Right ventricle myocardium inferior (tissue), 1 donor: ENCODE results near the gene OR4M1. TPM values are rescaled to one million over a fixed set of nuclear protein-coding genes. Genes with fewer than 3 reads are reported as not detected.
"Not testable (repeated sequence)": the region's sequence is repeated elsewhere in the genome, so short reads cannot be mapped to it uniquely, and the experiment has no call there.

Source experiments
- ATAC-seq: fragments of 200-7000 bp; cut with Tn5 transposase; one replicate; pipeline ENCODE4 v1.9.1; 2020; ENCODE audit warnings: mild to moderate bottlenecking, moderate library complexity
- DNase-seq: peaks from one replicate; pipeline ENCODE4 v3.0.0; 2021; ENCODE audit errors: missing footprints
- intact Hi-C: fragments of 100-400 bp; cut with DNase I; formaldehyde crosslinking; loops from one replicate; pipeline ENCODE4 v1.11.0; 2022
- total RNA-seq: library from RNA; stranded (reverse); fragmentation: NEBNext Ultra II Directional; extraction: Animal tissue kit (Norgen Biotek cat#: 25700); gene quantifications from one replicate; pipeline ENCODE4 v1.2.1, GENCODE V29; 2021
- donor health status: DM: no; HTN: yes; CAD: no; lungs with severe emphysema.

Gene OR4M1
- total RNA-seq, 1 donor from 2014 or later = not detected

DNA sequence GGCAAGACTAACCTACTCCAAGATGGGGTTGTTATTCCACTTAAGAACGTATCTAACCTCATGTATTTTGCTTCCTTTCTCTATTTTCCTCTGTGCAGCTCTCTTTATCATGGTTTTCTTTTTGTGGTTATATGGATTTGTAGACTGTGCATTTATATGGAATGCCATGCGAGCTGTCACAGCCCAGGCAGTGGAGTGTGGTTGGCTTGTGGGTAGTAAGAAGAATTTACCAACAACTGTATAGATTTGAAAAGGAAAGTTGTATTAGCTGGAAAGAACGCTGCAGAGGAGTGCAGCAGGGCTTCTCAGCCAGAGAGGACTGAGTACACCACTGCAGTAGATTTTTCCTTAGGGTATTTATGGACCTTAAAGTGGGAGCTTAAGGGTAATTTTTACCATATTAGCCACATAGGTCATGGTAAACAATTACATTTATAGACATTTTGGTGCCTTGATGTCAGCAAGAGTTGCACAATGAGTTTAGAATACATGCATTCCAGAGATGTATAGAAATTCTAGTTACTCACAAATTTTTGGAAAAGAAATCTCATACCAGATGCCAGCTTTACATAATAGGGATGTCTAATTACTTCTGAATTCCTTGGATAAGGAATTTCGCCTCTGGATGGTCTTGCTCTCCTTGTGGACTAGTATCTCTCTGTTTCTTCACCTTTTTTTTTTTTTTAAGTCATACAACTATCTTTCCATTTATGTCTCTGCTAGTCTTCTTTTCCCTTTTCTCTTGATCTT, 40.0 kb downstream of the OR4M1 start:
- DNase-seq, intact Hi-C loops, ATAC-seq: not testable (repeated sequence)

DNA sequence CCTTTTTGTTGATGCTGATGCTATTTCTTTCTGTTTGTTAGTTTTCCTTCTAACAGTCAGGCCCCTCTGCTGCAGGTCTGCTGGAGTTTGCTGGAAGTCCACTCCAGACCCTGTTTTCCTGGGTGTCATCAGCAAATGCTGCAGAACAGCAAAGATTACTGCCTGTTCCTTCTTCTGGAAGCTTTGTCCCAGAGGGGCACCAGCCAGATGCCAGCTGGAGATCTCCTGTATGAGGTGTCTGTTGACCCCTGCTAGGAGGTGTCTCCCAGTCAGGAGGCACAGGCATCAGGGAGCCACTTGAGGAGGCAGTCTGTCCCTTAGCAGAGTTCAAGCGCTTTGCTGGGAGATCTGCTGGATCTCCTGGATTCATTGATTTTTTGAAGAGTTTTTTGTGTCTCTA, 46.6 kb downstream of the OR4M1 start:
- ATAC-seq, intact Hi-C loops, DNase-seq: not testable (repeated sequence)

DNA sequence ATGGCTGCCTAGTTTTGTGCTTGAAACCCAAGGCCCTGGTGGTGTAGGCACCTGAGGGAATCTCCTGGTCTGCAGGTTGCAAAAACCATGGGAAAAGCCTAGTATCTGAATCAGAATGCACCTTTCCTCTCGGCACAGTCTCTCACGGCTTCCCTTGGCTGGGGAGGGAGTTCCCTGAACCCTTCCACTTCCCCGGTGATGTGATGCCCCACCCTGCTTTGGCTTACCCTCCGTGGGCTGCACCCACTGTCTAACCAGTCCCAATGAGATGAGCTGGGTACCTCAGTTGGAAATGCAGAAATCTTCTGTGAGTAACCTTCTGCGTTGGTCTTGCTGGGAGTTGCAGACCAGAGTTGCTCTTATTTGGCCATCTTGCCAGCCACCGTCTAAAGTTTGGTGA, 47.7 kb downstream of the OR4M1 start:
- DNase-seq, intact Hi-C loops, ATAC-seq: not testable (repeated sequence)

DNA sequence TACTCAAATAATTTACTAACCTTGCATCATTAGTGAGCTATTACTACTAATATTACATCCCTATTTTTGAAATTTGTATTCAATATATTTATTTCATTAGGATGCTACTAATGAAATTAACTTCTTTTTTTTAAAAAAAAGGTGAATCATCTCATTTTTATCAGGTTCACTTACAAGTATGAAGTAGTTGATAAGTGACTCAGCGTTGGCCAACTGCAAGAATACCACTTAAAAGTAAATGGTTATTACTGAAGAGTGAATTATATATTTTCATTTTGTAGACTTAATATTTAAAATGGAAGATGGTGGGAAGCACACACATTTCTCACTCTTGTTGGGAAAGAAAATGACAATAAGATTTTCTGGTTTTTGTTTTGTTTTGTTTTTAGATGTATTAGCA, 49.9 kb downstream of the OR4M1 start:
- DNase-seq = no peak
- intact Hi-C loops = no loop called here
- no peak for ATAC-seq

DNA sequence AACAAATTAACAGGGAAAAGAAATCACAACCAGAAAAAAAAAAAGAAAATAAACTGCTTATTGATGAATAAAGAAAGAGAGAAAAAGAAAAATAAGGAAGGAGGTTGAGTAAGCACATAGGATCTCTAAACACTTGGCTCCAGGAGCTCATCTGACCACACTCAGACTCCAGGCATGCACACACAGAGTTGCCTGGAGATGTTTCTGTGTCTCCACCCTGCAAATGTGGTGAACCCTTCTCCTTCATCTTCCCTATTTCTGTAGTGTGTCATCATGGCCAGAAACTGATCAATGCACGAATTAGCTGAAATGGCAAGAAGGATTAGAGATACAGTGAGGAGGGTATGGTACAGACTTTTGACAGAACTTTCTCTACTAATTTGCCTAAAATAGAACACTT, 50.5 kb downstream of the OR4M1 start:
- intact Hi-C loops = no loop called here
- DNase-seq (no peak), ATAC-seq (no peak)

DNA sequence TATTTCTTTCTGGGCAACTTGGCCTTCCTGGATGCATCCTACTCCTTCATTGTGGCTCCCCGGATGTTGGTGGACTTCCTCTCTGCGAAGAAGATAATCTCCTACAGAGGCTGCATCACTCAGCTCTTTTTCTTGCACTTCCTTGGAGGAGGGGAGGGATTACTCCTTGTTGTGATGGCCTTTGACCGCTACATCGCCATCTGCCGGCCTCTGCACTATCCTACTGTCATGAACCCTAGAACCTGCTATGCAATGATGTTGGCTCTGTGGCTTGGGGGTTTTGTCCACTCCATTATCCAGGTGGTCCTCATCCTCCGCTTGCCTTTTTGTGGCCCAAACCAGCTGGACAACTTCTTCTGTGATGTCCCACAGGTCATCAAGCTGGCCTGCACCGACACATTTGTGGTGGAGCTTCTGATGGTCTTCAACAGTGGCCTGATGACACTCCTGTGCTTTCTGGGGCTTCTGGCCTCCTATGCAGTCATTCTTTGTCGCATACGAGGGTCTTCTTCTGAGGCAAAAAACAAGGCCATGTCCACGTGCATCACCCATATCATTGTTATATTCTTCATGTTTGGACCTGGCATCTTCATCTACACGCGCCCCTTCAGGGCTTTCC, 54.4 kb downstream of the OR4M1 start:
- intact Hi-C loops, DNase-seq, ATAC-seq: not testable (repeated sequence)

DNA sequence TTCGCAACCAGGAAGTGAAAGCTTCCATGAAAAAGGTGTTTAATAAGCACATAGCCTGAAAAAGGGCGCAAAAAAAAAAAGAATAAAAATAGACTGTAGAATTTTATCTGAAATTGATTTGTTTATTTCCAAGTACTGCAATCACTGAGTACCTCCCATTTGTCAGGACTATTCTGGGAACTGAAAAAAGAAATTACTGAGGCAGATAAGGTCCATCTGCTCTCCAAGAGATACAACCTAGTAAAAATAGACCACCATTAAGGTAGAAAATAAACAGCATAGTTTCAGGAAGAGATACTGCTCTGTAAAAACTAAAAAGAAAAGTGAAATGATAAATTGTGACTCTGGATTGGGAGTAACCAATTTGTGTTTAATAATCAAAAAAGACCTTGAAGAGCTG, 55.0 kb downstream of the OR4M1 start:
- DNase-seq (no peak), ATAC-seq (no peak)
- intact Hi-C loops = no loop called here

Other genes starting within 250 kb of the OR4M1 start
- not detected for gene OR11H2, start 59.6 kb upstream of the OR4M1 start, total RNA-seq
- not detected for gene OR4Q3, start 29.9 kb upstream of the OR4M1 start, total RNA-seq
- not detected for gene OR4N2, start 30.3 kb downstream of the OR4M1 start, total RNA-seq
- not detected for gene OR4K2, start 101.6 kb downstream of the OR4M1 start, total RNA-seq
- not detected for gene OR4K5, start 147.1 kb downstream of the OR4M1 start, total RNA-seq
- gene OR4K1, start 157.4 kb downstream of the OR4M1 start, total RNA-seq = not detected
- gene OR4K15, start 202.1 kb downstream of the OR4M1 start, total RNA-seq = not detected
- not detected for gene OR4Q2, start 228.7 kb downstream of the OR4M1 start, total RNA-seq
- not detected for gene OR4K14, start 245.8 kb downstream of the OR4M1 start, total RNA-seq